IMR-90 (cell line): Measurements from ENCODE around the gene CD300LD. TPM values are rescaled to one million over a fixed set of nuclear protein-coding genes. Genes with fewer than 3 reads are reported as not detected.

ENCODE experiments used
- ATAC-seq: fragments of 200-7000 bp; cut with Tn5 transposase; 2 replicates; pipeline ENCODE4 v1.9.1; 2020; ENCODE audit warnings: low read depth, mild to moderate bottlenecking, moderate library complexity
- BruUV-seq: library from RNA; stranded (reverse); fragments of 400-500 nt; replicated peaks from 2 replicates; lab custom pipeline; 2021; lab: Mats Ljungman, UMichigan
- CTCF ChIA-PET: fragments of 300-600 bp; formaldehyde crosslinking; extraction: SDS; loops from one replicate; lab custom pipeline; 2021; ENCODE audit warnings: antibody characterized with exemption; lab: Yijun Ruan, JAX
- POLR2A ChIA-PET: fragments of 300-600 bp; sonication (Branson Sonifier 250); formaldehyde crosslinking; loops from one replicate; lab custom pipeline; 2022; ENCODE audit warnings: antibody characterized with exemption; ENCODE audit not compliant: unreplicated experiment; lab: Charles Lee
- DNase-seq: peaks from one replicate; pipeline ENCODE4 v3.0.0; 2013
- H2AFZ ChIP-seq: replicated peaks from 2 replicates; pipeline ENCODE3; 2013; ENCODE audit warnings: low read length, mild to moderate bottlenecking; ENCODE audit not compliant: poor library complexity
- H2AK5ac ChIP-seq: 2 replicates; pipeline ENCODE4 v1.6.1; 2013; ENCODE audit warnings: low read depth, low read length, inconsistent platforms
- H2AK9ac ChIP-seq: replicated peaks from 2 replicates; pipeline ENCODE3; 2013; ENCODE audit warnings: mild to moderate bottlenecking, low read depth, low read length, moderate library complexity; ENCODE audit not compliant: poor library complexity
- H2BK120ac ChIP-seq: 2 replicates; pipeline ENCODE4 v1.6.1; 2013; ENCODE audit warnings: low read depth, low read length, inconsistent platforms
- H2BK15ac ChIP-seq: 3 replicates; pipeline ENCODE4 v1.6.1; 2013; ENCODE audit warnings: low read depth, low read length, inconsistent platforms
- H2BK20ac ChIP-seq: 2 replicates; pipeline ENCODE4 v1.6.1; 2013; ENCODE audit warnings: low read depth, mild to moderate bottlenecking, inconsistent platforms, low read length, moderate library complexity
- H2BK5ac ChIP-seq: 2 replicates; pipeline ENCODE4 v1.6.1; 2013; ENCODE audit warnings: mild to moderate bottlenecking, low read depth, low read length, inconsistent platforms; ENCODE audit not compliant: poor library complexity, severe bottlenecking
- H3K14ac ChIP-seq: replicated peaks from 2 replicates; pipeline ENCODE4 v1.6.1; 2013; ENCODE audit warnings: low read depth, low read length, inconsistent platforms
- H3K18ac ChIP-seq: 2 replicates; pipeline ENCODE4 v1.6.1; 2013; ENCODE audit warnings: low read depth, low read length, control low read depth
- H3K23ac ChIP-seq: 2 replicates; pipeline ENCODE4 v1.6.1; 2013; ENCODE audit warnings: low read depth, low read length, inconsistent platforms
- H3K27ac ChIP-seq: 2 replicates; pipeline ENCODE4 v1.5.1; 2013; ENCODE audit warnings: mild to moderate bottlenecking, control low read depth, low read length; ENCODE audit not compliant: insufficient read depth
- H3K27me3 ChIP-seq: 2 replicates; pipeline ENCODE4 v1.6.1; 2013; ENCODE audit warnings: low read length; ENCODE audit not compliant: control insufficient read depth, insufficient read depth
- H3K36me3 ChIP-seq: 2 replicates; pipeline ENCODE4 v1.6.1; 2013; ENCODE audit warnings: low read length, mixed read lengths; ENCODE audit not compliant: control insufficient read depth, insufficient read depth
- H3K4ac ChIP-seq: 2 replicates; pipeline ENCODE4 v1.6.1; 2013; ENCODE audit warnings: low read depth, low read length, inconsistent platforms
- H3K4me1 ChIP-seq: 2 replicates; pipeline ENCODE4 v1.6.1; 2013; ENCODE audit warnings: low read length, mixed read lengths; ENCODE audit not compliant: control insufficient read depth, insufficient read depth
- H3K4me2 ChIP-seq: 2 replicates; pipeline ENCODE4 v1.6.1; 2013; ENCODE audit warnings: low read depth, mild to moderate bottlenecking, control low read depth, low read length, moderate library complexity
- H3K4me3 ChIP-seq: 2 replicates; pipeline ENCODE4 v1.5.1; 2013; ENCODE audit warnings: low read depth, mild to moderate bottlenecking, control low read depth, low read length, moderate library complexity; ENCODE audit not compliant: insufficient read depth
- H3K56ac ChIP-seq: 2 replicates; pipeline ENCODE4 v1.6.1; 2013; ENCODE audit warnings: low read length, inconsistent platforms; ENCODE audit not compliant: insufficient read depth; ENCODE audit errors: extremely low read depth
- H3K79me1 ChIP-seq, 2 experiments: 2 replicates each; pipeline ENCODE4 v1.6.1; 2013; ENCODE audit warnings: low read length in 2 of 2, inconsistent platforms in 1 of 2, low read depth in 1 of 2
- H3K9ac ChIP-seq: 2 replicates; pipeline ENCODE4 v1.6.1; 2013; ENCODE audit warnings: low read depth, low read length, control low read depth
- H3K9me1 ChIP-seq: 2 replicates; pipeline ENCODE4 v1.6.1; 2013; ENCODE audit warnings: low read length, inconsistent platforms; ENCODE audit not compliant: insufficient read depth
- H3K9me3 ChIP-seq: 2 replicates; pipeline ENCODE4 v1.6.1; 2013; ENCODE audit warnings: low read length; ENCODE audit not compliant: control insufficient read depth, insufficient read depth
- H4K20me1 ChIP-seq: 2 replicates; pipeline ENCODE4 v1.6.1; 2013; ENCODE audit warnings: low read length, inconsistent platforms; ENCODE audit not compliant: insufficient read depth
- H4K5ac ChIP-seq: 2 replicates; pipeline ENCODE4 v1.6.1; 2013; ENCODE audit warnings: mild to moderate bottlenecking, low read depth, low read length, control low read depth
- H4K8ac ChIP-seq, 2 experiments: 2 replicates each; pipeline ENCODE4 v1.6.1; 2013; ENCODE audit warnings: low read depth in 2 of 2, low read length in 2 of 2, control low read depth in 1 of 2, inconsistent platforms in 1 of 2
- H4K91ac ChIP-seq: 2 replicates; pipeline ENCODE4 v1.6.1; 2013; ENCODE audit warnings: low read depth, low read length, inconsistent platforms; ENCODE audit not compliant: insufficient read depth
- BHLHE40 ChIP-seq: fragments of 150-350 bp; IDR thresholded peaks from 2 replicates; pipeline ENCODE4 v1.6.1; 2016; ENCODE audit warnings: mild to moderate bottlenecking, low read depth, low read length
- CEBPB ChIP-seq: IDR thresholded peaks from 2 replicates; pipeline ENCODE4 v1.6.1; 2012; ENCODE audit warnings: low read depth, low read length, improper control_type of control experiment
- CHD1 ChIP-seq: IDR thresholded peaks from 2 replicates; pipeline ENCODE4 v1.6.1; 2012; ENCODE audit warnings: low read depth, low read length, improper control_type of control experiment
- CTCF ChIP-seq: conservative IDR thresholded peaks from 2 replicates; pipeline ENCODE4 v1.5.1; 2012; ENCODE audit warnings: mild to moderate bottlenecking, low read depth, low read length, improper control_type of control experiment
- ELK1 ChIP-seq: fragments of 150-350 bp; IDR thresholded peaks from 2 replicates; pipeline ENCODE4 v1.6.1; 2016; ENCODE audit warnings: low read depth, mild to moderate bottlenecking, low read length, moderate library complexity, borderline replicate concordance
- FOS ChIP-seq: fragments of 150-350 bp; IDR thresholded peaks from 2 replicates; pipeline ENCODE4 v1.6.1; 2016; ENCODE audit warnings: low read depth, low read length
- MAFK ChIP-seq: IDR thresholded peaks from 2 replicates; pipeline ENCODE4 v1.6.1; 2012; ENCODE audit warnings: low read depth, low read length, improper control_type of control experiment
- MAZ ChIP-seq: IDR thresholded peaks from 2 replicates; pipeline ENCODE4 v1.6.1; 2012; ENCODE audit warnings: low read depth, mild to moderate bottlenecking, low read length, improper control_type of control experiment, moderate library complexity, borderline replicate concordance
- MXI1 ChIP-seq: IDR thresholded peaks from 2 replicates; pipeline ENCODE4 v1.6.1; 2012; ENCODE audit warnings: low read depth, mild to moderate bottlenecking, low read length, moderate library complexity, borderline replicate concordance
- NFE2L2 ChIP-seq: fragments of 150-350 bp; IDR thresholded peaks from 2 replicates; pipeline ENCODE4 v1.6.1; 2016; ENCODE audit warnings: low read depth, mild to moderate bottlenecking, low read length
- POLR2A ChIP-seq: IDR thresholded peaks from 2 replicates; pipeline ENCODE4 v1.6.1; 2012; ENCODE audit warnings: mild to moderate bottlenecking, low read depth, low read length
- RAD21 ChIP-seq: IDR thresholded peaks from 2 replicates; pipeline ENCODE4 v1.6.1; 2012; ENCODE audit warnings: low read length, improper control_type of control experiment
- RCOR1 ChIP-seq: IDR thresholded peaks from 2 replicates; pipeline ENCODE4 v1.6.1; 2012; ENCODE audit warnings: mild to moderate bottlenecking, low read length, improper control_type of control experiment; ENCODE audit not compliant: insufficient replicate concordance
- RFX5 ChIP-seq: IDR thresholded peaks from 2 replicates; pipeline ENCODE4 v1.8.0; 2012; ENCODE audit warnings: low read depth, mild to moderate bottlenecking, low read length, moderate library complexity
- SMC3 ChIP-seq: fragments of 150-350 bp; IDR thresholded peaks from 2 replicates; pipeline ENCODE4 v1.6.1; 2016; ENCODE audit warnings: low read depth, mild to moderate bottlenecking, antibody characterized with exemption, low read length, moderate library complexity
- USF2 ChIP-seq: fragments of 150-350 bp; IDR thresholded peaks from 2 replicates; pipeline ENCODE4 v1.6.1; 2017; ENCODE audit warnings: mild to moderate bottlenecking, antibody characterized with exemption, low read length, low read depth
- WGBS, 2 experiments: methylation state at CpG; one replicate each; pipeline versions ENCODE4 v1.1.5 to v1.1.7; 2013; ENCODE audit warnings: missing lambda C conversion rate in 2 of 2; ENCODE audit not compliant: insufficient read length in 1 of 2; ENCODE audit errors: extremely low coverage in 2 of 2; 5-methylcytosine and 5-hydroxymethylcytosine counted together
- dilution Hi-C: fragments of 300-500 bp; cut with HindIII; formaldehyde crosslinking; loops from one replicate; pipeline ENCODE4 v1.14.3; 2018; ENCODE audit warnings: low sequenced_read_pairs; ENCODE audit not compliant: unreplicated experiment
- in situ Hi-C: fragments of 300-500 bp; cut with MboI; formaldehyde crosslinking; loops from 3 replicates; pipeline ENCODE4 v1.14.3; 2019; ENCODE audit warnings: low sequenced_read_pairs, inconsistent platforms, mixed read lengths
- intact Hi-C: fragments of 100-400 bp; cut with micrococcal nuclease; formaldehyde crosslinking; loops from 2 replicates; pipeline ENCODE4 v1.10.0; 2022
- polyA plus RNA-seq, 3 experiments: library from polyadenylated mRNA; depleted of rRNA; stranded (reverse); fragments of >200 nt; gene quantifications; 2 replicates each; pipeline ENCODE4 v1.2.3, GENCODE V29; 2012; ENCODE audit warnings: low replicate concordance in 1 of 3
- total RNA-seq: library from RNA; depleted of rRNA; stranded (reverse); fragments of >200 nt; gene quantifications from 2 replicates; pipeline ENCODE4 v1.2.3, GENCODE V29; 2012

Gene CD300LD
- total and polyA plus RNA-seq, 2 of the 4 experiments (the other 2 are of a cell fraction) = not detected

GRCh38 chr17:74563358-74563757, 28.7 kb downstream of the CD300LD start:
- Histone ChIP-seq H4K91ac (no peak overlapping the region), H3K4ac (no peak overlapping the region), H3K18ac (no peak overlapping the region), H4K5ac (no peak overlapping the region), H3K23ac (no peak overlapping the region), H3K9ac (no peak overlapping the region), H2AK9ac (no peak overlapping the region), H2AK5ac (no peak overlapping the region), H3K4me2 (no peak overlapping the region), H2AFZ (no peak overlapping the region), H3K9me3 (peaks cover 30% of the 10 kb centered on the region), H3K4me3 (no peak overlapping the region), H2BK20ac (no peak overlapping the region), H3K56ac (no peak overlapping the region), H3K36me3 (no peaks in the 10 kb centered on the region), H2BK5ac (peak overlapping the region; percentile 54), H3K27ac (no peak overlapping the region), H4K20me1 (no peaks in the 10 kb centered on the region), H4K8ac (no peak overlapping the region), H3K9me1 (no peaks in the 10 kb centered on the region), H3K14ac (no peak overlapping the region), H2BK15ac (no peak overlapping the region), H3K4me1 (no peaks in the 10 kb centered on the region), H3K79me1 (no peaks in the 10 kb centered on the region), H3K27me3 (no peaks in the 10 kb centered on the region), H2BK120ac (no peak overlapping the region)
- ChIA-PET CTCF (no interaction called here), POLR2A (no interaction called here)
- in situ Hi-C loops = no loop called here
- WGBS, 2 experiments = 82% methylated on average over 1 of the region's 1 CpG; no CpG with 5 or more reads in 1 of the 2 experiments
- intact Hi-C loops = no loop called here
- TF ChIP-seq CEBPB = no peak
- no peak for TF ChIP-seq MAFK
- no peak for TF ChIP-seq BHLHE40
- no peak for TF ChIP-seq USF2
- no peak for TF ChIP-seq SMC3
- TF ChIP-seq MXI1 = no peak
- TF ChIP-seq RAD21 = no peak
- TF ChIP-seq RFX5 = no peak
- TF ChIP-seq NFE2L2 = no peak
- no peak for TF ChIP-seq CHD1
- no peak for TF ChIP-seq CTCF
- TF ChIP-seq POLR2A = no peak
- no peak for TF ChIP-seq ELK1
- no peak for TF ChIP-seq MAZ
- TF ChIP-seq FOS = no peak
- no peak for TF ChIP-seq RCOR1
- no peak for DNase-seq
- dilution Hi-C loops = no loop called here
- no peak for ATAC-seq
- BruUV-seq = no TSS peak
